HuH-7.5 (cell line): ENCODE data around the gene PTPRN2.

Experiments
- DNase-seq: peaks from one replicate; pipeline ENCODE4 v3.0.0; 2011; ENCODE audit warnings: low spot score

PTPRN2 gene

GRCh38 chr7:157774495-157774894 lies 813.1 kb downstream of the PTPRN2 start:
- no peak for DNase-seq

GRCh38 chr7:157773361-157773760 lies 814.3 kb downstream of the PTPRN2 start:
- DNase-seq: no peak

GRCh38 chr7:157772486-157773130 lies 815.0 kb downstream of the PTPRN2 start:
- no peak for DNase-seq

GRCh38 chr7:157771689-157772088 lies 815.9 kb downstream of the PTPRN2 start:
- DNase-seq: no peak

GRCh38 chr7:157770716-157771320 lies 816.8 kb downstream of the PTPRN2 start:
- no peak for DNase-seq

GRCh38 chr7:157769526-157770215 lies 818.0 kb downstream of the PTPRN2 start:
- no peak for DNase-seq

- DNase-seq: no peak
These were observed 818.5 kb downstream of the PTPRN2 start for GRCh38 chr7:157769086-157769485.

GRCh38 chr7:157768198-157768597 lies 819.4 kb downstream of the PTPRN2 start:
- no peak for DNase-seq

- no peak for DNase-seq
These were observed 820.0 kb downstream of the PTPRN2 start for GRCh38 chr7:157767506-157768197.

- DNase-seq: no peak
These were observed 821.5 kb downstream of the PTPRN2 start for GRCh38 chr7:157766098-157766497.

GRCh38 chr7:157764946-157765537 lies 822.6 kb downstream of the PTPRN2 start:
- DNase-seq: no peak

GRCh38 chr7:157764193-157764592 lies 823.4 kb downstream of the PTPRN2 start:
- DNase-seq: no peak

- no peak for DNase-seq
These were observed 824.2 kb downstream of the PTPRN2 start for GRCh38 chr7:157763279-157764000.

GRCh38 chr7:157762824-157763223 lies 824.8 kb downstream of the PTPRN2 start:
- DNase-seq: no peak

GRCh38 chr7:157760004-157760730 lies 827.5 kb downstream of the PTPRN2 start:
- DNase-seq: no peak

- no peak for DNase-seq
These were observed 828.3 kb downstream of the PTPRN2 start for GRCh38 chr7:157759246-157759805.

- no peak for DNase-seq
These were observed 829.0 kb downstream of the PTPRN2 start for GRCh38 chr7:157758468-157759245.

- DNase-seq: no peak
These were observed 829.7 kb downstream of the PTPRN2 start for GRCh38 chr7:157757776-157758467.

- no peak for DNase-seq
These were observed 830.4 kb downstream of the PTPRN2 start for GRCh38 chr7:157757211-157757610.
